ENCODE data around the gene CCNT2. TPM values are rescaled to one million over a fixed set of nuclear protein-coding genes. Genes with fewer than 3 reads are reported as not detected.
"Not testable (repeated sequence)": the region's sequence is repeated elsewhere in the genome, so short reads cannot be mapped to it uniquely, and the experiment has no call there.

Gene CCNT2
- total RNA-seq, 2 donors from 2014 or later = 20.3 to 24.2 TPM

- no peak for ATAC-seq
- no peak for DNase-seq
- intact Hi-C loops (cut with DNase I) = no loop called here
These were observed 35.4 kb downstream of the CCNT2 start for GRCh38 chr2:134954065-134954464.

- DNase-seq (no peak), ATAC-seq (no peak)
- intact Hi-C loops (cut with DNase I) = no loop called here
These were observed 37.1 kb downstream of the CCNT2 start for GRCh38 chr2:134955744-134956143.

GRCh38 chr2:134957477-134957876 lies 38.9 kb downstream of the CCNT2 start:
- intact Hi-C loops (cut with DNase I) = no loop called here
- DNase-seq = no peak
- ATAC-seq = no peak

- ATAC-seq; intact Hi-C loops (cut with DNase I): not testable (repeated sequence)
These were observed 48.5 kb downstream of the CCNT2 start for GRCh38 chr2:134967166-134967565.

GRCh38 chr2:134973241-134974138 lies 54.9 kb downstream of the CCNT2 start:
- intact Hi-C loops (cut with DNase I) = no loop called here
- no peak for ATAC-seq

More at GRCh38 chr2:134967166-134967565, 48.5 kb downstream of the CCNT2 start:
- not testable (repeated sequence) for DNase-seq

GRCh38 chr2:134975281-134976009 lies 56.8 kb downstream of the CCNT2 start:
- ATAC-seq (no peak), DNase-seq (no peak)
- intact Hi-C loops (cut with DNase I) = no loop called here

More at GRCh38 chr2:134973241-134974138, 54.9 kb downstream of the CCNT2 start:
- DNase-seq = no peak

GRCh38 chr2:134976074-134976702 lies 57.6 kb downstream of the CCNT2 start:
- DNase-seq (no peak), ATAC-seq (peak in 1 of 2 donors; percentile 19)
- intact Hi-C loops (cut with DNase I) = no loop called here

GRCh38 chr2:134977104-134977503 lies 58.5 kb downstream of the CCNT2 start:
- intact Hi-C loops (cut with DNase I); DNase-seq; ATAC-seq: not testable (repeated sequence)

GRCh38 chr2:134979221-134979620 lies 60.6 kb downstream of the CCNT2 start:
- no peak for ATAC-seq
- intact Hi-C loops (cut with DNase I) = no loop called here
- DNase-seq = no peak

- ATAC-seq = no peak
- DNase-seq = no peak
- intact Hi-C loops (cut with DNase I) = loop anchor here in 1 of 2 donors (10.0 kb wide), 1 partner anchor 744 kb away; no protein-coding TSS in a partner anchor
These were observed 62.0 kb downstream of the CCNT2 start for GRCh38 chr2:134980639-134981038.

GRCh38 chr2:134982603-134983002 lies 64.0 kb downstream of the CCNT2 start:
- DNase-seq (no peak), ATAC-seq (no peak)
- intact Hi-C loops (cut with DNase I) = loop anchor here in 1 of 2 donors (10.0 kb wide), 1 partner anchor 742 kb away; no protein-coding TSS in a partner anchor

GRCh38 chr2:134985061-134985460 lies 66.4 kb downstream of the CCNT2 start:
- DNase-seq = no peak
- intact Hi-C loops (cut with DNase I) = loop anchor here in 1 of 2 donors (10.0 kb wide), 1 partner anchor 740 kb away; no protein-coding TSS in a partner anchor
- ATAC-seq = no peak

- intact Hi-C loops (cut with DNase I) = loop anchor here in 1 of 2 donors (10.0 kb wide), 1 partner anchor 736 kb away; no protein-coding TSS in a partner anchor
- DNase-seq (no peak), ATAC-seq (peak; percentile 45 to 70)
These were observed 70.5 kb downstream of the CCNT2 start for GRCh38 chr2:134988994-134989605.

GRCh38 chr2:134999521-134999920 lies 80.9 kb downstream of the CCNT2 start:
- ATAC-seq (no peak), DNase-seq (no peak)
- intact Hi-C loops (cut with DNase I) = no loop called here

GRCh38 chr2:135002836-135003235 lies 84.2 kb downstream of the CCNT2 start:
- no peak for ATAC-seq
- intact Hi-C loops (cut with DNase I) = loop anchor here in 1 of 2 donors (5.0 to 10.0 kb wide), 2 partner anchors 142 to 709 kb away; no protein-coding TSS in a partner anchor

GRCh38 chr2:135004005-135004746 lies 85.6 kb downstream of the CCNT2 start:
- intact Hi-C loops (cut with DNase I) = loop anchor here in 1 of 2 donors (5.0 to 10.0 kb wide), 2 partner anchors 141 to 708 kb away; no protein-coding TSS in a partner anchor
- peak; percentile 75 for DNase-seq
- peak; percentile 99 for ATAC-seq

More at GRCh38 chr2:135002836-135003235, 84.2 kb downstream of the CCNT2 start:
- no peak for DNase-seq

- ATAC-seq (no peak), DNase-seq (no peak)
- intact Hi-C loops (cut with DNase I) = loop anchor here in 1 of 2 donors (10.0 kb wide), 1 partner anchor 139 kb away; no protein-coding TSS in a partner anchor
These were observed 87.1 kb downstream of the CCNT2 start for GRCh38 chr2:135005753-135006152.
